ENCODE measurements around the gene FUOM.
A peak's percentile ranks its signal among the peaks of the same experiment; 100 is the strongest.

The FUOM gene

DNA sequence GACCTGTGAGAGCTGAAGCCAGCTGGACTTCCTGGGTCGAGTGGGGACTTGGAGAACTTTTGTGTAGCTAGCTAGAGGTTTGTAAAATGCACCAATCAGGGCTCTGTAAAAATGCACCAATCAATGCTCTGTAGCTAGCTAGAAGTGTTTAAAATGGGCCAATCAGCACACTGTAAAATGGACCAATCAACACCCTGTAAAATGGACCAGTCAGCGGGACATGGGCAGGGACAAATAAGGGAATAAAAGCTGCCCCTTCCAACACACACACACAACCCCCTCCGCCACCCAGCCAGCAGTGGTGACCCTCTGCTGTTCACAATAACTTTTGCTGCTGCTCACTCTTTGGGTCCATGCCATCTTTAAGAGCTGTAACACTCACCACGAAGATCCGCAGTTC is 42.0 kb downstream of the FUOM start:
- no peak for DNase-seq (ENCODE audit: low read depth in 2 of 3, low spot score in 1 of 3)

DNA sequence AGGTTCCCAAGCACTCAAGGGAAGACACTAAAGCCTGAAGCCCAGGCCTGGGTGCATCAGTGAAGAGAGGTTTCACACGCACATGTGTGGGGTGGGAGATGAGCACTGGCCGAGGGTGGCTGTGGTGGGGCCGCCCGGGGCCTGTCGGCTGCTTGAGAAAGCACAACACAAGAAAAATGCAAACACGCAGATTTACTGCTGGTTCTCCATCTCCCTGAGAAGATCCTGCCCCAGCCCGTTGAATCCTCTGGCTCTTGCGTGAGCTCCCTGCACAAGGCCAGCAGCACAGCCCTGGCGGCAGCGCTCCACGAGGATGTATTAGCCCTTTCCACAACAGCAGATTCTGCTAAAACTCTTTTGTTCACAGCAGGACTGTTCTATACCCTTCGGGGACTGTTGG is 42.9 kb downstream of the FUOM start:
- DNase-seq (ENCODE audit: low read depth in 2 of 3, low spot score in 1 of 3): no peak

DNA sequence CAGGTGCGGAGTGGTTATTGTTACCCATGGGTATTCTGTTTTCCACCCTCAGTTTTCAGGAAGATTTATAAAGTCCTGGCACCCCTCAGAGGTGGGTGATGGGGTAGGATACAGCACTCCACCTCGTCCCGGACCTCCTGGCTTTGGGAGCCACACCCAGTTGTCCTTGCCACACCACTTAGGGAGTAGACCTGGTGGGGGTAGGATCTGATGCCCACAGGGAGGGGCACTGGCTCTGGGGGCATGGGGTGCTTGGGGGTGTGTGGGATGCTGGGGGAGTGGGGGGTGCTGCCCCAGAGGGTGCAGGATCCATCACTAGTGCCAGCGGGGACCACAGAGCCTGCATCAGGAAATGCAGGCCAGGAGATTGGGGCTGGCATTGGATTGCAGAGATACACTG is 44.6 kb downstream of the FUOM start:
- DNase-seq (ENCODE audit: low read depth in 2 of 3, low spot score in 1 of 3): no peak

DNA sequence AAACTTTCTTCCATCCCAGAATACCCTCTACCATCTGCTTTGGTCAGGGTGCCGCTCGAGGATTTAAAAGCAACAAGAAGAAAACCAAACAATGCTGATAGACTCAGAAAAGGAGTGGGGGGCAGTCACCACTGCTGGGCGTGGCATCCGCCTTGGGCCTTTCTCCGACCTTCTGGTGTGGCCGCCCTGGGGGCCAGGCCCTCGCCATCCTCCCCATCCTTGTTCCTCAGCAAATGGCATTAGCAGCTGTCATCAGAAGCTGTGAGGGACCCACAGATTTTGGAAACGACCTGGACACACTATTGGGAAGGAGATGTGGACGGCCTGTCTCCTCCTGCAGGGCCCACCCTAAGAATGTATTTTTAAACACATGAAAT is 45.1 kb downstream of the FUOM start:
- no peak for DNase-seq (ENCODE audit: low read depth in 2 of 3, low spot score in 1 of 3)

DNA sequence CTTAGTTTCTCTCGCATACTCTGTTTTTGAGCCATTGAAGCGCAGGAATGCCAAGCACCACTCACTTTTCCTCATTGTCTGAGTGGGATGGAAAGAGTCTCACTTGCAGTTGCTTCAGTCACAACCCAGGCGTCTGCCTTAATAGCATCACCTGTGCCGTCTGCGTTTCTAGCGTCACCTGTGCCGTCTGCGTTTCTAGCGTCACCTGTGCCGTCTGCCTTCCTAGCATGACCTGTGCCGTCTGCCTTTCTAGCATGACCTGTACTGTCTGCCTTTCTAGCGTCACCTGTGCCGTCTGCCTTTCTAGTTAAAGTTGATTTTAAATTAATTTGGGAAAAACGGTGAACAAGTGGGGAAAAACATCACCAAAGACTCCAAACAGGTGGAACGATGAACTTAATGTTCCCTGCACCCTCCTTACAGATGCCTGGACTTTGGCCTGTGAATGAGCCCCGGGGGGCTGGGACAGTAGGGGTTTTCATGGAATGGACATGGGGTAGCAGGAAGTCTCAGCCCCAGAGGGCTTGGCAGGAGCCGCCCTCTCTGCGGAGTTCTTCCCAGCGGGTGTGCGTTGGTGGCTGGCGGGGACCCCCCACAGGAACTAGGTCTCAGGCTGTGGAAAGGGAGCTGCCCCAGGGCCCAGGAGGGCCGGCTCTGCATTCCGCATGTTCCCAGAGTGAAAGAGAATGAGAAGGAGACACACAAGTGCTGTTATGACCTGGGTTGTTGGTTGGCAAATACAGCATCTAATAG is 45.6 kb downstream of the FUOM start:
- DNase-seq (ENCODE audit: low read depth in 2 of 3, low spot score in 1 of 3): no peak

DNA sequence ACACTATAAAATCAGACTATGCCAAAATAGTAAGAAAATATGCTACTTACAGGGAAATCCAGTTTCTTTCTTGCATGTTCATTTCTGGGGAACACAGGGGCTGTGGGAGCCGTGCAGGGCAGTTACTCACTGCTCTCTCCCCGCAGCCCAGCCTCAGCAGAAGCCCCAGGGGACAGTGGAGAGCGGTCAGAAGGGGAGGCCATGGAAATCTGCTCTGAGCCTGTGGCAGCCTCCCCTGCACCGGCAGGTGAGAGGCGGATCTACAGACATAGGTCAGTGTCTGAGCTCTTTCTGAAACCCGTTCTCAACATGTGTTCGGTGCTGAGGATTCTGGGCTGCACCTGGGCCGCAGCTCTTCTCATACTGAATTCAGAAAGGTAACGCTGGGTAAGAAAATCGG is 46.2 kb downstream of the FUOM start:
- no peak for DNase-seq (ENCODE audit: low read depth in 2 of 3, low spot score in 1 of 3)

DNA sequence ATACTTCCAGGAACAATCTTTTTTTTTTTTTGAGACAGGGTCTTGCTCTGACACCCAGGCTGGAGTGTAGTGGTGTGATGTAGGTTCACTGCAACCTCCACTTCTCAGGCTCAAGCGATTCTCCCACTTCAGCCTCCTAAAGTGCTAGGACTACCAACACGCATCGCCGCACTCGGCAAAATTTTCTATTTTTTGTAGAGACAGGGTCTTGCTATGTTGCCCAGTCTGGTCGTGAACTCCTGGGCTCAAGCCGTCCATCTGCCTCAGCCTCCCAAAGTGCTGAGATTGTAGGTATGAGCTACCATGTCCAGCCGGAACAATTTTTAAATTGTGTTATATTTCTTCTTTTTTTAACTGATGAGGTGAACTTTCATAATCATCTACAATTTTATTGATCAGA is 47.0 kb downstream of the FUOM start:
- no peak for DNase-seq (ENCODE audit: low read depth in 2 of 3, low spot score in 1 of 3)

DNA sequence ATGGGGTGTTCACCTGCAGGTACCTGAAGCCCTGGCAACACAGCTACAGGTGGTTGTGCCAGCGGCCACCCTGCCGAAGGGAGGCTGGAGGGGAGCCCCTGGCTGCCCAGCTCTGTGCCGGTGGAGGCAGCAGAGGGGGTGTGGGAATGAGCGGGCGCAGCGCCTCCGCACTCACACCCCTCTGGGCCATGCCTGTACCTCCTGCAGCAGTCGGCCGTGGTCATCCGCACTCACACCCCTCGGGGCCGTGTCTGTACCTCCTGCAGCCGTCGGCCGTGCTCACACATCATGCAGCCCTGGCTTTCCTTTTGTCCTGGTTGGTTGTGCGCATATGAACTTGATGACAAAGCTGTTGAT is 47.4 kb downstream of the FUOM start:
- DNase-seq (ENCODE audit: low read depth in 2 of 3, low spot score in 1 of 3): no peak

DNA sequence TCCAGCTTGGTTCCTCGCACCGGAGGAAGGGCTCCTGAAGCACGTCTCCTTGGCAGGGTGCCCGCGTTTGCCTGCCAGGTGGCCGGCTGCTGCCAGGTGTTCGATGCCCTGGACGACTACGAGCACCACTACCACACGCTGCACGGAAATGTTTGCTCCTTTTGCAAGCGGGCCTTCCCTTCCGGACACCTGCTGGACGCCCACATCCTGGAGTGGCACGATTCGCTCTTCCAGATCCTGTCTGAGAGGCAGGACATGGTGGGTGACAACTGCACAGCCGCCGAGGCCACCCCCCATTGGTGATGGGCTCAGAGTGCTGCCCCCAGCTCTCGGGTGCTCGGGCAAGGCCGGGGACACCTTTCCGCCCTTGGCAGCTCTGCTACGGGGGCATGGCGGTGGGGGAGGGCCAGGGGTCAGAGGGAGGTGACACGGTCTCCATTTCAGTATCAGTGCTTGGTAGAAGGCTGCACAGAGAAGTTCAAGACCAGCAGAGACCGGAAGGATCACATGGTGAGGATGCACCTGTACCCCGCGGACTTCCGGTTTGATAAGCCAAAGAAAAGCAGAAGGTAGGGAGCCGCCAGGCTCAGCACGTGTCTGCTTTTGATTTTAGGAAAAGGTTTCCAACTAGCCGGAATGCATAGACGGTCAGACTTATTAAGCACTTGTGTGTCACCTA is 48.0 kb downstream of the FUOM start:
- DNase-seq (ENCODE audit: low read depth in 2 of 3, low spot score in 1 of 3): no peak

DNA sequence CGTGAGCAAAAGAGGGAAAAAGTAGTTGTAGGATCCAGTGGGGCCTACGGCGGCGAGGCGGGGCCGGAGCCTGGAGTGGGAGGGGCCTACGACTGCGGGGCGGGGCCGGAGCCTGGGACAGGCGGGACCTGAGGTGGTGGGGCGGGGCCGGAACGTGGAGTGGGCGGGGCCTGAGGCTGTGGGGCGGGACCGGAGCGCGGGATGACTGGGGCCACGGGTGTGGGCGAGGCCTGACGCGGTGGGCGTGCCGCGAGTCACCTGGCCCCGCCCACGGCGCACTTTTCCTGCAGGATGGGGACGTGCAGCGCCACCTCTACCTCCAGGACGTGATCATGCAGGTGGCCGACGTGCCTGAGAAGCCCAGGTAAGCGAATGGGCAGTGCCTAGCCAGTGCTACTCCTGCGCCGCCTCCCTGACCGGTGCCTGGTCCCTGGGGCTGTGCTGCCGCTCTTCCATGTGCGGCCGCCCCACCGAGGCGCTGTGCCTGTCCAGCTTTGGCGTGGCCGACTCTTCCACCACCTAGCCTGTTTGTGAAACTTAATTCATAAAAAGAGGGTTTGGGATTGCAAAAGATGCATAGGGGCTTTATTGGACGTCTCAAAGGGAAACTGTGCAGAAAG is 48.6 kb downstream of the FUOM start:
- DNase-seq (ENCODE audit: low read depth in 2 of 3, low spot score in 1 of 3): peak; percentile 89 to 96 (median 90)

DNA sequence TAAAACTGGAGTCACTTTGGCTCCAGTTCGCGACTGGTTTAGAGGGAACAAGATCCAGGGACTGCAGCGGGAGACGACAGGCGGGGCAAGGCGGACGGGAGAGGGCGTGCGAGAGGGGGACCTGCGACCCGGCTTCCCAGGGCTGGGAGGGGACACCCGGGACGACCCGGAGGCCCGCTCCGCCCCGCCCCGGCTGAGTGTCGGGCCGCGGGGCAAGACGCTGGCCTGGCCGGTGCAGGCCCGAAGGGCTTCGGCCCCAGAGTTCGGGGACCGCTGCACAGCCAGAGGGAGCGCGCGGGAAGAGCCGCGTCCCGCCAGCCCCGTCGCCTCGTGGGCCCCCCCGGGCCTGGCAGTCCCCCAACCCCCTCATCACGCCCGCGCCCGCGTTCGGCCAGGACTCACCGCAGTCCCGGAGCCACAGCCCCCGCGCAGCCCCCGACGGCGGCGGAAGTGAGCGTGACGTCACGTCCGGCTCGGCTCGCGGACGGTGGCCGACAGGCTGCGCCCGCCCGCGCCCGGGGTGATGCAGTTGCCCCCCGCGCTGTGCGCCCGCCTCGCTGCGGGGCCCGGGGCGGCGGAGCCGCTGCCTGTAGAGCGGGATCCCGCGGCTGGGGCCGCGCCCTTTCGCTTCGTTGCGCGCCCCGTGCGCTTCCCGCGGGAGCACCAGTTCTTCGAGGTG is 49.3 kb downstream of the FUOM start, which contains the start of the genes TUBGCP2 and ZNF511:
TUBGCP2 (minus strand) TSS at position 452 of the 679 bp plus-strand sequence. CDS start 5,931 bp downstream, outside the sequence.
ZNF511 (plus strand) TSS at position 494 of the 679 bp plus-strand sequence; CDS start at position 524, 30 bp downstream.
- peak; percentile 74 to 80 (median 79) for DNase-seq (ENCODE audit: low read depth in 2 of 3, low spot score in 1 of 3)

DNA sequence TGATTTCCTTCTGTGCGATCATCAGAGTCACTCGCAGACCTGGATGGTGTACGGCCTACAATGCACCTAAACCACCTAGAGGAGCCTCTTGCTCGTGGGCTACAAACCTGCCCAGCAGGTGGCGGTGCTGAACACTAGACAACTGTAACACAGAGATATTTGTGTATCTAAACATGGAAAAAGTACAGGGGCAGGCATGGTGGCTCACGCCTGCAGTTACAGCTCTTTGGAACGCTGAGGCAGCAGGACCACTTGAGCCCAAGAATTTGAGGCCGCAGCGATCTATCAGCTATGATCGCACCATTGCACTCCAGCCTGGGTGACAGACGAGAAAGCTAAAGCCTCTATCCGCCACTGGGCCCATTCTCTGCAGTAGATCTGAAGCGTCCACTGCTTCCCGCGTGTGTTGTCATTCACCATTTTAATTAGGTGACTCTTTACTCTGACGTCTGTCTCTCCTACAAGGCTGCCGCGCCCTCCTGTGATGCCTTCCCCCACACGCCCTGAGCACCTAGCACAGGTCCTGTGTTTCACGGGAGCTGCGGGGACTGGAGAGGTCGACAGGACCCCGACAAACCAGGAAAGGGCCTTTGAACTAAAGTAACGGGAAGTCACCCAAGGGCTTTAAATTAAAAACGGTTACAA is 49.9 kb downstream of the FUOM start:
- DNase-seq (ENCODE audit: low read depth in 2 of 3, low spot score in 1 of 3): peak; percentile 71 to 80 (median 80)

DNA sequence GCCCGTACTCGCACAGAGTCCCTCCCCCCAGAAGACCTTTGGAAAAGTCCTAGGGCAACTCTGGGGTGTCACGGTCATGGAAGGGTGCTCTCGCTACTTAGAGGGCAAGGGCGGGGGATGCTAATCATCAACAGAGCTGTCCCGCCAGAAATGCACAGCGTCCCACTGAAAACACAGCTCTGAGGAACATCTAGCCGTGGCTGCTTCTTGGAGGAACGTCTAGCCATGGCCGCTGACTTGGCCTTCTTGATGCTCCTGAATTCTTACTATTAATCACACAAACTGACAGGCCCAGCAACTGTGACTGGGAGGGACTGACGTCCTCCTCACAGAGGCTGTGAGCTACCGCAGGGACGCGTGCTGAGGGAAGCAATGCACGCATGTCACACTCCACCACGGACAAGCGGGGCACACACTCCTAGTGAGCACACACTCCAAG is 50.9 kb downstream of the FUOM start:
- no peak for DNase-seq (ENCODE audit: low read depth in 2 of 3, low spot score in 1 of 3)

DNA sequence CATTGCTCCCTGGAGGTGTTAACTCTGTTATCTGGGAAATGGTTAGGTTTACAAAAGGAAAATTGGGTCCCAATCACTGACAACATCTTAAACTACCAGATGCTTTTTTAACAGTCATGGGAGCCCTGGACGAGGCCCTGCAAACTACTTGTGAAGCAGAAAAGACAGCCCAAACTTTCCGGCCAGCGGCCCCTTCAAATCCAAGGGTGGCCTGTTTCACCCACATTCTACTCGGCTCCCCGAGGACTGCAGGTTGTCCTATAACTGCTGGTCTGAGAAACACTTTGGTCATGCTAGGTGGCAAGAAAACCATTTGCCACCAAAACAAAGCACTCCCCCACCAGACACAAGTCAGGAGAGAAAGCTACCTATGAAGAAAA is 51.7 kb downstream of the FUOM start:
- DNase-seq (ENCODE audit: low read depth in 2 of 3, low spot score in 1 of 3): no peak

Measured in stimulated activated CD4-positive, alpha-beta T cell treated with anti-CD3 and anti-CD28 coated beads, Interleukin-12 subunit alpha, Interleukin-12 subunit beta, amount 100 ng/mL, for 48 hours (primary cell).